Activated CD4-positive, alpha-beta T cell treated with anti-CD3 and anti-CD28 coated beads, Interleukin-10, Interleukin-2, amounts not matched to agents 100 ng/mL and 50 ng/mL, durations not matched to agents 16 hours and 8 hours (primary cell): ENCODE results near the gene DOCK4.

ENCODE experiments used
- DNase-seq: peaks from one replicate; pipeline ENCODE4 v3.0.0-alpha.2; 2020

DOCK4 gene

DNA sequence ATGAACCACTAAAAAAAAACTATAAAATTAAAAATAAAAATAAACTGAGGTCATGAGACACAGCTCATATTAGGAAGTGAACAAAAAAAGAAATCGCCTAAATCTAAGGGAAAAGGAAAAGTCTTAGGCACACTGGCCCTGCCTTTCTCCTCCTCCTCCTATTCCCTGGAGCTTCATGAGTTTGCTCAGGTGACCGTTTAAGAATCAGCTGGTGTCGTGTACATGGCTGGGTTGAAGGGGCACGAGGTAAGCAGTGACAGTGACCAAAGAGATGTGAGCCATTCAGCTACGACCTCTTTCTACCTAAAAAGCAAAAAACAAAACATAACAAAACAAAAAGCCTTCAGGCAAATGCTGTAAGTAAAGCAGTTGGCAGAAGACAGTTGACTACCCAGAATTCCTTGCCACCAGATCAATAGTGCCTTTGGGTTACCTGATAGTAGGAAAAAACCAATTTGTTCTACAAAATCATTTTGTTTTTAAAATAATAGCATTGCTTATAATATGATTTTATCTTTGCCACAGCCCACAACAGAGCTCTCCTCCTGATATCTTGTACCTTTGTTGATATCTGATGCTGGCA is 135.4 kb downstream of the DOCK4 start:
- no peak for DNase-seq

DNA sequence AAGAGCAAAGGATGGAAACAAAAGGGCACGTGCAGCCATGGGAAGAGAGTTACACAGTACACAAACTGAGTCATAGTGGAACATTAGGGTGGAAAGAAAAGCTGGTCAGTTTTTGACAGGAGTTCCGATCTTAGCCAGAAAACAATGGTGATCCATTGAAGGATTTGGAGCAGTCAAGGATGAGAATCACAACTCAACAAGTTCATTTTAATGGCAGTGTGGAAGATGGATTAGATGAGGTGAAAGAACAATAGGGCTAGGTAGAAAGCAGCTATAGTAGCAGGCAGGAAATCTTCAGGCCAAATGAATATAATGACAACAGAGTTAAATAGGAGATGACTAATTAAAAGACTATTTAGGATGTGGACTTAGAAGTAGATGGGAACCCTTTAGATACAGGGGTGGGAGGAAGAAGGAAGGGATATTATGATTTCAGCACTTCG is 136.3 kb downstream of the DOCK4 start:
- no peak for DNase-seq

- no peak for DNase-seq
These were observed 137.2 kb downstream of the DOCK4 start for GRCh38 chr7:112068967-112069366.

- no peak for DNase-seq
These were observed 138.3 kb downstream of the DOCK4 start for GRCh38 chr7:112067632-112068540.

- DNase-seq, result no peak
These were observed 139.0 kb downstream of the DOCK4 start for GRCh38 chr7:112067200-112067599.

- no peak for DNase-seq
These were observed 140.4 kb downstream of the DOCK4 start for GRCh38 chr7:112065758-112066157.

DNA sequence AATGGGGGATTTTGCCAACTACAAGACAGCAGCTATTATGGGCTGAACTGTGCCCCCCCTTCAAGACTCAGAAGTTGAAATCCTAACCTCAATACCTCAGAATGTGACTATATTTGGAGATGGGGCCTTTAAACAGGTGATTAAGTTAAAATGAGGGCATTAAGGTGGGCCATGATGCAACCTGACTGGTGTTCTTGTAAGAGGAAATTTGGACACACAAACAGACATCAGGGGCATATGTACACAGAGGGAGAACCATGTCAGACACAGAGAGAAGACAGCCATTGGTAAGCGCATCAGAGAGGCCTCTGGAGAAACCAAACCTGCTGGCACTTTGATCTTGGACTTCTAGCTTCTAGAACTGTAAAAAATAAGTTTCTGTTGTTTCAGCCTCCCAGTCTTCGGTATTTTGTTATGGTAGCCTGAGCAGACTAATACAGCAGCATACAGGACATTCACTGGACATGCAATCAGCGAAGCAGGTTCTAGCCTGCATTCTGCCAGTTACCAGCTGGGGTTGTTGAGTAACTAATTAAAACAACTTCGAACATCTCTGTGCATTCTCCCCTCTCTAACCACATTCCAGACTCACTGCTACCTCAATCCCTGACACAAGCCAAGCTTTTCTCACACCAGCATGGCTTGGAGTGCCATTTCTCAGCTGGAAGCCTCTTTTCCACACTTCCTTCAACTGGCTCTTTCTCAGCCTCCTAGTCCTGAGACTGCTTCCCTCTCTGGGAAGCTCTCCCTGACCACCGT is 141.4 kb downstream of the DOCK4 start:
- no peak for DNase-seq

DNA sequence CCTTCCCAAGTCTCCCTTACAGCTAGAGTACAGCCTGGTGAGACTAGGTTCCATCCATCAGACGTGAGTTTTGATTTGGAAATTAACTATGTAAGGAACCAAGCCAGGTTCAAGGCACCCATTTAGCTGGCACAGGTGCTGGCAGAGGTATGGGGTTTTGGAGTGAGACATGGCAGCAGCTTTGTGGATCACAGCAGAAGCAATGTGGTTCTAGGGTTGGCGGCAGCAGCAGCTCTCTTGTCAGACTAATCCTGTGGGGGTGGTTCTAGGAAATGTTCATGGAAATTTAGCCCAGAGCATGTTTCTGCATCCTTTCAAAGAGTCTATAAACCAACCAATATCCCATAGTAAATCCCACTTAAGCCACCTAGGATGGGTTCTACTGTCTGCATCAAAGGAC is 142.2 kb downstream of the DOCK4 start:
- no peak for DNase-seq

- DNase-seq, result no peak
These were observed 145.1 kb downstream of the DOCK4 start for GRCh38 chr7:112061051-112061450.

- no peak for DNase-seq
These were observed 145.6 kb downstream of the DOCK4 start for GRCh38 chr7:112060625-112061024.

GRCh38 chr7:112059675-112060074 is 146.5 kb downstream of the DOCK4 start:
- no peak for DNase-seq

DNA sequence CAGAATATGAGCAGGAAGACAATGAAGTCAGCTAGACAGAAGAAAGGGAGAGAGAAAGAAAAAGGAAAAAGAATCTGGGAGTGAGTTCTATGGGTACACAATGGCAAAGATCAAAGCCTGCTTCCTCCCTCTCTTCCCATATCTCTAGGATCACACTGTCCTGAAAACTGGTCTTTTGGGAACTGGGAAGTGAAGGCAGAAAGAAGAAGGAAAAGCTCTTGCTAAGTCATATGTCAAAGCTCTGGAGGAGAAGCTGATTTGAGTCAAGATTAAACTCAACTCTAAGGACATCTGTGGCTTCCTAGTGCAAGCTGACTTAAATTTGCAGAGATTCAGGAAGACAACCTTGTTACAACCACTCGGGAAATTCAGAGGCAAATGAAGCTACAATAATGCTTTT is 147.5 kb downstream of the DOCK4 start:
- no peak for DNase-seq

DNA sequence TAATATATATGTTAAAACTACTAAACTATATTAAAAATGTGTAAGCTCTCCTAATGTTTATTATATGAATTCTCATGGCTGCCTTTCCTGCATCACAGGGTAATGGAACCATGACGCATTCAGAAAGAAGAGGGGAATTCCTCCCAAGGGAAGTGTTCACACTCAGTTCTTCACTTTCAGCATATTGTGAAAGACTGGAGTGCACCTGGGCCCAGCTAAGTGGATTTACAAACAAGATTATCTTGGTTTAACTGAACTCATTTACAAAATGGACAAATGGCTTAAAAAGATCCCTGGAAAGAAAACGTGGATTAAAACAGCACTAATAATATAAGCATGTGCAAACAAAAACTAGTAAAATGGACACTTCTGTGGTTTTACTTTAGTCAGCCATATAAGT is 149.8 kb downstream of the DOCK4 start:
- peak; percentile 28 for DNase-seq

DNA sequence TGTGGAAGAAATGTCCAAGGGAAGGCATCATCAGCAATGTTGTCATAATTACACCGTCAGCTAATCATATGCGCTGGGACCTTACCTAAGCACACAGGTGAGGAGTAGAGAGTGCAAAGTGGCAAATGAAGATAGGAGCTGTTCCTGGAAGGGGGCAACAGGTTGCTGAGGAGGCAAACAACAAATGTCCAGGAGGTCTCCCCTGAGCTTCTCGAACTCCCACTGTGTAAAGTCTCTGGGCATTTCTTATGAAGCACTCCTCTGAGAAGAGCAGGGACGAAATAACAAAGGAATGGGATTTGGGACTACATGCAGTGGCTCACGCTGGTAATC is 152.5 kb downstream of the DOCK4 start:
- DNase-seq, result no peak

- DNase-seq, result no peak
These were observed 153.0 kb downstream of the DOCK4 start for GRCh38 chr7:112052993-112053736.

DNA sequence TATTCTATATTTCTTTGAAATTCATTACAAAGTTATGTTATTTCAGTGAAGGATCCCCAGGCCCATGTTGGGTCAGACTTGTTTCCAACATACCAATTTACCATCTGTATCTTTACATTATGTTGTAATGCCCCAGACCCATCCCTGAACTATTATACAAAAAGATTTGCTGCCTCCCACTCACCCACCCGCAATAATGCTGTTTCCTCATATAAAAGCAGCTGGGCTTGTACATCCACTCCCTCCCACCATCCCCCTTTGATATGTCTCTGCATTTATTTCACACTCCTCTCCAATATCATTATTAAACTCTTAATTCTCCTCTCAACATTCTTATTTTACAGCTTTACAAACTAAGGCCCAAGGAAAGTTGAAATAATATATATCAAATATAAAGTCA is 153.7 kb downstream of the DOCK4 start:
- no peak for DNase-seq

DNA sequence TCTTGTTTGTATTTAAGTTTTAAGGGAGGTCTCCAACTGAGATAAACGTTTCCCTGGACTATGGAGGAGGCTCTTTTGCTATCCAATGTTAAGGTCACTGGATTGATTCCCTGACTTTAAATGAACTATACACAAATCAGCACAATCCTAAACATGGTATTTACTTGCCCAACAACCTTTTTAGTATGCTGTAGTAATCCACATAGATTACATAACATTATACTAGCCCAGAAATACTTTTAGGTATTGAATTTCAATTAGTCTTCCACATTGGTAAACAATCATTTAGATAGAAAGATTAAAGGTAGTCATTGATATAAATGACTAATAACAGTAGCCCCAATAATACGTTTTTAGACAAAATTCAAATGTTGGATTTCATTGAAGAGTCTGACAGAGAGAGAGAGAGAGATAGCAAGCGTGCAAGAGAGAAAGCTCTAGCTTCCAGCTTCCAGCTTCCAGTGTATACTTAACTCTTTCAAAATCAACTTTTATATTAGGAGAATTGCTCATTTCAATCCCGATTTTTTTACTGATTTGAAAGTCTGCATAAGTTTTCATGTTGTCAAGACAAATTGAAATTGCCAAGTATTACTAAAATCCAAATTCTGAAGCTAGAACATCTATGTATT is 155.8 kb downstream of the DOCK4 start:
- DNase-seq, result no peak

- DNase-seq, result no peak
These were observed 156.5 kb downstream of the DOCK4 start for GRCh38 chr7:112049555-112050249.

- DNase-seq, result no peak
These were observed 158.8 kb downstream of the DOCK4 start for GRCh38 chr7:112047421-112047820.

GRCh38 chr7:112045222-112045621 is 161.0 kb downstream of the DOCK4 start:
- DNase-seq, result no peak

- DNase-seq, result no peak
These were observed 163.6 kb downstream of the DOCK4 start for GRCh38 chr7:112042631-112043030.

DNA sequence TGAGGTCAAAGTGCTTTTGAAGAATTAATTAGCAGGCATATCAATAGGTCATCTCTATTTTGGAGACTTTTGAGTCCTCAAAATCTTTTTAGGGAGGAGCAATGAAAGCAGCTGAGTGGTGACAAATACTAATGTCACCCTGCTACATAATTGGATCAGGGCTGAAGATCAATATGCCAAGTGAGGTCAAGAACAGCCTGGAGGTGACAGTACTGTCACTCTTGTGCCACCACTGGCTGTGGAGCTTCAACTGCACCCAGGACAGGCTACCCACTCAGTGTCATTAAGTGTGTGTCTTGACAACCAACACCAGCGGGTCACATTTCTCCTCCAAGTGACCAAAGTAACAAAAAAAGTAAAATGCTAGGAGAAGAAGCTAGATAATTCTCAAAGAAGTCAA is 167.8 kb downstream of the DOCK4 start:
- no peak for DNase-seq
